ENCODE data around the gene TM9SF1. TPM values are rescaled to one million over a fixed set of nuclear protein-coding genes. Genes with fewer than 3 reads are reported as not detected.

Gene TM9SF1
- total and polyA plus RNA-seq, 2 donors from 2014 or later = 41.1 to 83.6 TPM

DNA sequence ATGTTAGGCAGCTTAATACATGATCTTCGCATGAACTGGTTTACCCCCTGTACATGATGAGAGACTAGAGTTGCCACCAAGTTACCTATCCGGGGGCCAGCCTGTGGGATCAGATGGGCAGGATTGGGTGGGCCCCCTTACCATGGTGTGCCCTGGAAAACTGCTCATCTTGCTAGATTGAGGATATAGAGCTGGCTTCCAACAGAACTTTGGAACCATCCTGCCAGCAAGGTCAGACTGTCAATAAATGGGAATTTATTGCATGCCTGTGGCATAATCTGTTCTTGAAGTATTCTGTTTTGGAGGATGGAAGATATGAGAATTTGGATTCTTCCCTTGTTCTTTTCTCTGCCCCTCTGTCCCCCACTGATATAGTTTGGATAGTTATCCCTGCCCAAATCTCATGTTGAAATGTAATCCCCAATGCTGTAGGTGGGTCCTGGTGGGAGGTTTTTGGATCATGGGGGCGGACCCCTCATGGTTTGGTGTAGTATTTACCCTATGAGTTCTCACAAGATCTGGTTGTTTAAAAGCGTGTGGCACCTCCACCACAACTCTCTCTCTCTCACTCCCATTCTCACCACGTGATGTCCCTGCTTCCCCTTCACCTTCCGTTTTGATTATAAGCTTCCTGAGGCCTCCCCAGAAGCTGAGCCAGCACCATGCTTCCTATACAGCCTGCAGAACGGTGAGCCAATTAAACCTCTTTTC lies 3.7 kb upstream of the TM9SF1 start:
- TF ChIP-seq, protein P1, sequence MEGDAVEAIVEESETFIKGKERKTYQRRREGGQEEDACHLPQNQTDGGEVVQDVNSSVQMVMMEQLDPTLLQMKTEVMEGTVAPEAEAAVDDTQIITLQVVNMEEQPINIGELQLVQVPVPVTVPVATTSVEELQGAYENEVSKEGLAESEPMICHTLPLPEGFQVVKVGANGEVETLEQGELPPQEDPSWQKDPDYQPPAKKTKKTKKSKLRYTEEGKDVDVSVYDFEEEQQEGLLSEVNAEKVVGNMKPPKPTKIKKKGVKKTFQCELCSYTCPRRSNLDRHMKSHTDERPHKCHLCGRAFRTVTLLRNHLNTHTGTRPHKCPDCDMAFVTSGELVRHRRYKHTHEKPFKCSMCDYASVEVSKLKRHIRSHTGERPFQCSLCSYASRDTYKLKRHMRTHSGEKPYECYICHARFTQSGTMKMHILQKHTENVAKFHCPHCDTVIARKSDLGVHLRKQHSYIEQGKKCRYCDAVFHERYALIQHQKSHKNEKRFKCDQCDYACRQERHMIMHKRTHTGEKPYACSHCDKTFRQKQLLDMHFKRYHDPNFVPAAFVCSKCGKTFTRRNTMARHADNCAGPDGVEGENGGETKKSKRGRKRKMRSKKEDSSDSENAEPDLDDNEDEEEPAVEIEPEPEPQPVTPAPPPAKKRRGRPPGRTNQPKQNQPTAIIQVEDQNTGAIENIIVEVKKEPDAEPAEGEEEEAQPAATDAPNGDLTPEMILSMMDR (IDR thresholded peaks at IDR 0.05; ENCODE audit: borderline replicate concordance, extremely low read depth, insufficient read depth) = no peak
- H3K27ac ChIP-seq (ENCODE audit: low read depth in 2 of 2, low read length in 2 of 2) = no peak overlapping the region
- H3K27me3 ChIP-seq (ENCODE audit: control insufficient read depth, insufficient read depth, low read length) = no peaks in the 10 kb centered on the region
- H3K36me3 ChIP-seq (ENCODE audit: control insufficient read depth in 2 of 3, insufficient read depth in 3 of 3, low read length in 3 of 3) = peaks cover 0 to 4% (median 3%) of the 10 kb centered on the region in 3 donors
- no peak overlapping the region for H3K9ac ChIP-seq (ENCODE audit: low read length in 3 of 3)
- FAIRE-seq (no peak), DNase-seq (no peak)
- peaks cover 0 to 13% (median 11%) of the 10 kb centered on the region in 3 donors for H3K4me1 ChIP-seq (ENCODE audit: control insufficient read depth in 2 of 3, insufficient read depth in 2 of 3, low read depth in 1 of 3, low read length in 3 of 3)
- intact Hi-C loops (cut with DNase I) = no loop called here
- H3K4me3 ChIP-seq (ENCODE audit: low read length in 3 of 3) = no peak overlapping the region
- H3K9me3 ChIP-seq (ENCODE audit: control insufficient read depth in 2 of 3, insufficient read depth in 1 of 3, low read length in 3 of 3) = no peaks in the 10 kb centered on the region

DNA sequence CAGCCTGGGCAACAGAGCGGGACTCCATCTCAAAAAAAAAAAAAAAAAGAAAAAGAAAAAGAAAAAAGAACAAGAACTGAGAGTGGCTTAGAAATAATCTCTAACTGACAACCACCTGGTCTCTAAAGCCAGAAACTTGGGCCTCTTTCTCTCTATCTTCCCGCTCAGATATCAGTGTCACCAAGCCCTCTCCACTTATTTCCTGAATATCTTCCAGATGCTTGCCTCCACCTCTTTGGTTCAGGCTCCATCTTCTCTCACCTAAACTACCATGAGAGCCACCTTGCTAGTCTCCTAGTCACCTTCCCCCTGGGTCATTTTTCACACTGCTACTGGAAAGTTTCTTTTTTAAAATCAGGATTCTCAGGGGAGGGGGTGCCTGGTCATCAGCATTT lies 1.8 kb upstream of the TM9SF1 start:
- Histone ChIP-seq H3K27me3 (ENCODE audit: control insufficient read depth, insufficient read depth, low read length) (no peaks in the 10 kb centered on the region), H3K4me1 (ENCODE audit: control insufficient read depth in 2 of 3, insufficient read depth in 2 of 3, low read depth in 1 of 3, low read length in 3 of 3) (peaks cover 0 to 13% (median 11%) of the 10 kb centered on the region in 3 donors), H3K9me3 (ENCODE audit: control insufficient read depth in 2 of 3, insufficient read depth in 1 of 3, low read length in 3 of 3) (no peaks in the 10 kb centered on the region), H3K27ac (ENCODE audit: low read depth in 2 of 2, low read length in 2 of 2) (no peak overlapping the region), H3K36me3 (ENCODE audit: control insufficient read depth in 2 of 3, insufficient read depth in 3 of 3, low read length in 3 of 3) (peaks cover 0 to 10% (median 8%) of the 10 kb centered on the region in 3 donors), H3K9ac (ENCODE audit: low read length in 3 of 3) (no peak overlapping the region), H3K4me3 (ENCODE audit: low read length in 3 of 3) (no peak overlapping the region)
- DNase-seq = no peak
- TF ChIP-seq, protein P1 (IDR thresholded peaks at IDR 0.05; ENCODE audit: borderline replicate concordance, extremely low read depth, insufficient read depth) = no peak
- intact Hi-C loops (cut with DNase I) = no loop called here
- no peak for FAIRE-seq

DNA sequence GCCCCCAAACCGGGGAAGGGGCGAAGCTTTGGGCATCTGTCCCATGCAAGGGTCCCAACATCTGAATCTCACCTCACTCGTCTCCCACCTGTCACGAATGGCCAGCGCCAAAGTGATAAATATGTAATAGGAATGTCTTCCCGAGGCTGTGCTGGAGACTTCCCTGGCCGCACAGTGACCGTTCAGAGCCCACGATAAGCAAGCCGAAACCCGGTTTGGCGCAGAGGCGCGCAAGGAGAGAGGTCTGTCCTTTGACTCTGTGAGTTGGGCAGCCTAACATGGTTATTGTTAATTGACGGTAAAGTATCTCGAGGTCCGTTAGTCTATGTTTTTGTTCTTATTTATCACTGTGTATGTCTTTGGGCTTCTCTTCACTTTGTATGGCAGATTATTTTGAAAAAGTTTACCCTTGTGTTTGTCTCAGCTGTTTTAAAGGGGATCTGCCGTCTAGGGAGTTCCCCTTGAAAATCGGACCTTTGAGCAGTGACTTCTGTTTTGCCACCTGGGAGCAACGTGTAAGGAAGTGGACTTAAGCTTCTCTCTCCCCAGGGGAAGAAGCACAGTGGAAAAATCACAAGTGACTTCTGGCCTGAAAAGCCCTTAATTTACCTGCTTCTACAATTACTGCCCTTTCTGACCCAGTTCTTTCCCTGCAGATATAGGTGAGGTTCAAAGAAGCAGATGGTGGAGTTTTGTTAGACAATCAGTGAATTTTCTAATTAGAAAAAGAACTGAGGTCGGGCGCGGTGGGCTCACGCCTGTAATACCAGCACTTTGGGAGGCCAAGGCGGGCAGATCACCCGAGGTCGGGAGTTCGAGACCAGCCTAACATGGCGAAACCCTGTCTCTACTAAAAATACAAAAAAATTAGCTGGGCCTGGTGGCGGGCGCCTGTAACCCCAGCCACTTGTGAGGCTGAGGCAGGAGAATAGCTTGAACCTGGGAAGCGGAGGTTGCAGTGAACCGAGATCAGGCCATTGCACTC lies 1.1 kb upstream of the TM9SF1 start:
- H3K27ac ChIP-seq (ENCODE audit: low read depth in 2 of 2, low read length in 2 of 2) = peak overlapping the region; percentile 94 to 99
- TF ChIP-seq, protein P1 (IDR thresholded peaks at IDR 0.05; ENCODE audit: borderline replicate concordance, extremely low read depth, insufficient read depth) = no peak
- peaks cover 0 to 13% (median 11%) of the 10 kb centered on the region in 3 donors for H3K4me1 ChIP-seq (ENCODE audit: control insufficient read depth in 2 of 3, insufficient read depth in 2 of 3, low read depth in 1 of 3, low read length in 3 of 3)
- peaks cover 0 to 17% (median 10%) of the 10 kb centered on the region in 3 donors for H3K36me3 ChIP-seq (ENCODE audit: control insufficient read depth in 2 of 3, insufficient read depth in 3 of 3, low read length in 3 of 3)
- H3K9ac ChIP-seq (ENCODE audit: low read length in 3 of 3) = peak overlapping the region; percentile 79 to 98 (median 95)
- H3K9me3 ChIP-seq (ENCODE audit: control insufficient read depth in 2 of 3, insufficient read depth in 1 of 3, low read length in 3 of 3) = no peaks in the 10 kb centered on the region
- FAIRE-seq = no peak
- H3K4me3 ChIP-seq (ENCODE audit: low read length in 3 of 3) = peak overlapping the region; percentile 74 to 88 (median 78)
- DNase-seq = peak in 3 of 5 donors; percentile 16 to 64 (median 55)
- intact Hi-C loops (cut with DNase I) = no loop called here
- no peaks in the 10 kb centered on the region for H3K27me3 ChIP-seq (ENCODE audit: control insufficient read depth, insufficient read depth, low read length)

Measured in kidney (tissue), 14 donors.